SU-DHL-6 (cell line): ENCODE data around the gene KRTAP10-8.

Experiments used
- EZH2phosphoT487 ChIP-seq: fragments of 200-600 bp; sonication (generic), shearing (Covaris generic); conservative IDR thresholded peaks from 2 replicates; pipeline ENCODE4 v1.6.1; 2018; ENCODE audit warnings: mild to moderate bottlenecking, antibody characterized with exemption, low read length, moderate library complexity, mixed read lengths
- TF ChIP-seq, protein P1 (sequence below): fragments of 200-600 bp; sonication (generic); IDR thresholded peaks from one replicate; pipeline ENCODE4 v1.5.1; 2017; ENCODE audit warnings: antibody characterized with exemption, mild to moderate bottlenecking, low read length, moderate library complexity; ENCODE audit not compliant: insufficient read depth, poor library complexity, severe bottlenecking

DNA sequence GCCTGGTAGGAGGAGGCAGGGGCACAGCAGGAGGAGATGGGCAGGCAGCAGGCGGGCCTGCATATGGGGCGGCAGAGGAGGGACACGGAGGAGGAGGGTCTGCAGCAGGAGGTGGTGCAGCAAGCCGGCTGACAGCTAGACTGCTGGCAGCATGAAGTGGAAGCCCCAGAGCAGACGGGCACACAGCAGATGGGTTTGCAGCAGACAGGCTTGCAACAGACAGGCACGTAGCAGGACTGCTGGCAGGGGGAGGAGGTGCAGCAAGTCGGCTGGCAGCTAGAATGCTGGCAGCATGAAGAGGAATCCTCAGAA lies 32.1 kb upstream of the KRTAP10-8 start:
- TF ChIP-seq, protein P1, sequence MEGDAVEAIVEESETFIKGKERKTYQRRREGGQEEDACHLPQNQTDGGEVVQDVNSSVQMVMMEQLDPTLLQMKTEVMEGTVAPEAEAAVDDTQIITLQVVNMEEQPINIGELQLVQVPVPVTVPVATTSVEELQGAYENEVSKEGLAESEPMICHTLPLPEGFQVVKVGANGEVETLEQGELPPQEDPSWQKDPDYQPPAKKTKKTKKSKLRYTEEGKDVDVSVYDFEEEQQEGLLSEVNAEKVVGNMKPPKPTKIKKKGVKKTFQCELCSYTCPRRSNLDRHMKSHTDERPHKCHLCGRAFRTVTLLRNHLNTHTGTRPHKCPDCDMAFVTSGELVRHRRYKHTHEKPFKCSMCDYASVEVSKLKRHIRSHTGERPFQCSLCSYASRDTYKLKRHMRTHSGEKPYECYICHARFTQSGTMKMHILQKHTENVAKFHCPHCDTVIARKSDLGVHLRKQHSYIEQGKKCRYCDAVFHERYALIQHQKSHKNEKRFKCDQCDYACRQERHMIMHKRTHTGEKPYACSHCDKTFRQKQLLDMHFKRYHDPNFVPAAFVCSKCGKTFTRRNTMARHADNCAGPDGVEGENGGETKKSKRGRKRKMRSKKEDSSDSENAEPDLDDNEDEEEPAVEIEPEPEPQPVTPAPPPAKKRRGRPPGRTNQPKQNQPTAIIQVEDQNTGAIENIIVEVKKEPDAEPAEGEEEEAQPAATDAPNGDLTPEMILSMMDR: no peak
- no peak for TF ChIP-seq EZH2phosphoT487
